Stimulated activated CD4-positive, alpha-beta T cell treated with anti-CD3 and anti-CD28 coated beads, Interleukin-15, amount 100 ng/mL, for 48 hours (primary cell): Measurements from ENCODE around the gene PRDM5.

Experiments used
- DNase-seq, 2 donors: peaks; one replicate each; pipeline ENCODE4 v3.0.0-alpha.2; 2020; ENCODE audit warnings: low read depth in 2 of 2

PRDM5 gene

GRCh38 chr4:120704538-120704937 lies 218.0 kb downstream of the PRDM5 start:
- no peak for DNase-seq

GRCh38 chr4:120703908-120704307 lies 218.6 kb downstream of the PRDM5 start:
- DNase-seq, result no peak

- no peak for DNase-seq
These were observed 223.2 kb downstream of the PRDM5 start for GRCh38 chr4:120699354-120699753.

GRCh38 chr4:120694973-120695372 lies 227.6 kb downstream of the PRDM5 start:
- no peak for DNase-seq

GRCh38 chr4:120693816-120694215 lies 228.7 kb downstream of the PRDM5 start:
- DNase-seq, result no peak

GRCh38 chr4:120692964-120693363 lies 229.6 kb downstream of the PRDM5 start:
- no peak for DNase-seq

- no peak for DNase-seq
These were observed 231.0 kb downstream of the PRDM5 start for GRCh38 chr4:120691536-120691935.

- no peak for DNase-seq
These were observed 231.4 kb downstream of the PRDM5 start for GRCh38 chr4:120691106-120691505.

- DNase-seq, result no peak
These were observed 233.7 kb downstream of the PRDM5 start for GRCh38 chr4:120688791-120689190.

GRCh38 chr4:120685756-120686278 lies 236.7 kb downstream of the PRDM5 start:
- no peak for DNase-seq

GRCh38 chr4:120683897-120684540 lies 238.5 kb downstream of the PRDM5 start:
- no peak for DNase-seq

- no peak for DNase-seq
These were observed 239.5 kb downstream of the PRDM5 start for GRCh38 chr4:120682981-120683380.

- no peak for DNase-seq
These were observed 241.8 kb downstream of the PRDM5 start for GRCh38 chr4:120680647-120681228.

- DNase-seq, result no peak
These were observed 248.8 kb downstream of the PRDM5 start for GRCh38 chr4:120673696-120674095.

- DNase-seq, result no peak
These were observed 249.9 kb downstream of the PRDM5 start for GRCh38 chr4:120672558-120673147.

- no peak for DNase-seq
These were observed 250.4 kb downstream of the PRDM5 start for GRCh38 chr4:120672076-120672475.

GRCh38 chr4:120671538-120671937 lies 251.0 kb downstream of the PRDM5 start:
- no peak for DNase-seq

- no peak for DNase-seq
These were observed 255.4 kb downstream of the PRDM5 start for GRCh38 chr4:120667102-120667501.

- DNase-seq, result no peak
These were observed 257.7 kb downstream of the PRDM5 start for GRCh38 chr4:120664851-120665250.

GRCh38 chr4:120659616-120660170 lies 262.8 kb downstream of the PRDM5 start:
- DNase-seq, result no peak

GRCh38 chr4:120658772-120659171 lies 263.8 kb downstream of the PRDM5 start:
- DNase-seq, result no peak

- DNase-seq, result no peak
These were observed 268.5 kb downstream of the PRDM5 start for GRCh38 chr4:120653804-120654573.
